A673 (cell line): ENCODE data around the gene TNFAIP8. TPM values are rescaled to one million over a fixed set of nuclear protein-coding genes. Genes with fewer than 3 reads are reported as not detected.

ENCODE experiments used
- BruUV-seq: library from RNA; stranded (reverse); fragments of 400-500 nt; replicated peaks from 2 replicates; lab custom pipeline; 2021; lab: Mats Ljungman, UMichigan
- CTCF ChIA-PET: fragments of 300-600 bp; sonication (Branson Sonifier 250); formaldehyde crosslinking; loops from one replicate; lab custom pipeline; 2022; ENCODE audit warnings: antibody characterized with exemption; lab: Charles Lee
- POLR2A ChIA-PET: fragments of 300-600 bp; sonication (Branson Sonifier 250); formaldehyde crosslinking; loops from one replicate; lab custom pipeline; 2022; ENCODE audit warnings: antibody characterized with exemption; ENCODE audit not compliant: low non-redundant PET; lab: Charles Lee
- DNase-seq: peaks from one replicate; pipeline ENCODE4 v3.0.0-alpha.2; 2015; ENCODE audit warnings: low spot score
- H3K27ac ChIP-seq: fragments of 200-600 bp; sonication (generic); 2 replicates; pipeline ENCODE4 v1.5.1; 2016; ENCODE audit warnings: mixed run types, low read depth, mild to moderate bottlenecking, mixed read lengths, antibody characterized with exemption, low read length; ENCODE audit not compliant: poor library complexity, severe bottlenecking
- H3K27me3 ChIP-seq: fragments of 200-600 bp; sonication (generic); replicated peaks from 2 replicates; pipeline ENCODE4 v1.6.1; 2017; ENCODE audit warnings: mixed run types, low read depth, mild to moderate bottlenecking, mixed read lengths, antibody characterized with exemption, low read length; ENCODE audit not compliant: insufficient read depth, poor library complexity
- H3K36me3 ChIP-seq: fragments of 200-600 bp; sonication (generic); 2 replicates; pipeline ENCODE4 v1.6.1; 2016; ENCODE audit warnings: mixed run types, mild to moderate bottlenecking, mixed read lengths, antibody characterized with exemption, low read length; ENCODE audit not compliant: insufficient read depth, poor library complexity, severe bottlenecking
- H3K4me1 ChIP-seq: fragments of 200-600 bp; sonication (generic); 2 replicates; pipeline ENCODE4 v1.6.1; 2017; ENCODE audit warnings: mixed run types, mild to moderate bottlenecking, mixed read lengths, antibody characterized with exemption, low read length; ENCODE audit not compliant: insufficient read depth, poor library complexity, severe bottlenecking
- H3K4me3 ChIP-seq: fragments of 200-600 bp; sonication (generic); 2 replicates; pipeline ENCODE4 v1.5.1; 2016; ENCODE audit warnings: low read depth, mixed run types, mild to moderate bottlenecking, mixed read lengths, low read length; ENCODE audit not compliant: poor library complexity, severe bottlenecking
- H3K9me3 ChIP-seq: fragments of 200-600 bp; sonication (generic); 2 replicates; pipeline ENCODE4 v1.6.1; 2016; ENCODE audit warnings: mixed run types, low read depth, mild to moderate bottlenecking, mixed read lengths, antibody characterized with exemption, low read length; ENCODE audit not compliant: poor library complexity, severe bottlenecking
- EZH2 ChIP-seq: fragments of 200-600 bp; sonication (generic); IDR thresholded peaks from 2 replicates; pipeline ENCODE4 v1.6.1; 2017; ENCODE audit warnings: borderline replicate concordance, low read depth, mild to moderate bottlenecking, mixed read lengths, antibody characterized with exemption, low read length; ENCODE audit not compliant: poor library complexity, severe bottlenecking
- intact Hi-C: fragments of 100-400 bp; cut with micrococcal nuclease; formaldehyde crosslinking; loops from one replicate; pipeline ENCODE4 v1.10.0; 2022; ENCODE audit not compliant: unreplicated experiment
- total RNA-seq: library from RNA; stranded (reverse); gene quantifications from 2 replicates; pipeline ENCODE4 v1.2.3, GENCODE V29; 2021
- TF ChIP-seq, protein P1 (sequence below): fragments of 300-800, 200-600 bp; sonication (generic); conservative IDR thresholded peaks from 2 replicates; pipeline ENCODE4 v1.5.1; 2017; ENCODE audit warnings: low read depth, mild to moderate bottlenecking, antibody characterized with exemption, low read length, moderate library complexity, mixed read lengths

Gene TNFAIP8
- total RNA-seq, 1 experiment from 2014 or later, result 6.8 TPM

DNA sequence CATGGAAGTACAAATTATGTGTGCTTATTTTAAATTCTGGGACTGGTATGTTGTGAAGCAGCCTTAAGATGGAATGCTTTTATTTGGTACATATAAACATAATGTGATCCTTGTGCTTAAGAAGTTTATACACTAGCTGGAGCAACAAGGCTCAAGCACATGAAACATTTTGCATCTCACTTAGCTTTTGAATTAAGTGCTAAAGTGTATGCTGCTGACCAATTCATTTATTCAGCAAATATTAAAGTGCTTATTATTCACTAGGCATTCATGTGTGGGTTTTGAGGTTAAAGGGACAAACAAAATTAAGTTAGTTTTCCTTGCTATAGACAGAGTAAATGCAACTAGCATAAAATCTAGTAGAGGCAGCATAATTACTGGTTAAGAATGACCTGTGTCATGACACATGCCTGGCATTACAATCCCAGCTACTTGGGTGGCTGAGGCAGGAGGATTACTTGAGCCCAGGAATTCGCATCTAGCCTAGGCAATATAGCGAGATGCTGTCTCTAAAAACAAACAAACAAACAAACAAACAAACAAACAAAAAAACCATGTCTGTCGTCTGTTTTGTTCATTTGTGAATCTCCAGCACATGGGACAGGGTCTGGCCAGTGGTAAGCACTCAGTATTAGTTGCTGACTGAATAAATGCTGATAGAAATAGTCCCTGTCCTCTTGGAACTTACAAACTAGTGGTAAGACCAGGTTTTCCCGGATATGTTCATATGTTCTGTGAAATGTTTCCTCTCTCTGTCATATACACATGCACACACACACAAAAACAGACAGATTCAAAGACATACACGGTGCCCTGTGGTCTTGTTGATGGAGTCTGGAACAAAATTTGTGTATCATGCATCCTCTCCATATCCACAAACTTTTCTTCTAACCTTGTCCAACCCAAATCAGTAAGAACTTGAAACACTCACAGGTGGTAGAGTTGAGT is 41.9 kb upstream of the TNFAIP8 start:
- TF ChIP-seq EZH2, result no peak
- TF ChIP-seq, protein P1, sequence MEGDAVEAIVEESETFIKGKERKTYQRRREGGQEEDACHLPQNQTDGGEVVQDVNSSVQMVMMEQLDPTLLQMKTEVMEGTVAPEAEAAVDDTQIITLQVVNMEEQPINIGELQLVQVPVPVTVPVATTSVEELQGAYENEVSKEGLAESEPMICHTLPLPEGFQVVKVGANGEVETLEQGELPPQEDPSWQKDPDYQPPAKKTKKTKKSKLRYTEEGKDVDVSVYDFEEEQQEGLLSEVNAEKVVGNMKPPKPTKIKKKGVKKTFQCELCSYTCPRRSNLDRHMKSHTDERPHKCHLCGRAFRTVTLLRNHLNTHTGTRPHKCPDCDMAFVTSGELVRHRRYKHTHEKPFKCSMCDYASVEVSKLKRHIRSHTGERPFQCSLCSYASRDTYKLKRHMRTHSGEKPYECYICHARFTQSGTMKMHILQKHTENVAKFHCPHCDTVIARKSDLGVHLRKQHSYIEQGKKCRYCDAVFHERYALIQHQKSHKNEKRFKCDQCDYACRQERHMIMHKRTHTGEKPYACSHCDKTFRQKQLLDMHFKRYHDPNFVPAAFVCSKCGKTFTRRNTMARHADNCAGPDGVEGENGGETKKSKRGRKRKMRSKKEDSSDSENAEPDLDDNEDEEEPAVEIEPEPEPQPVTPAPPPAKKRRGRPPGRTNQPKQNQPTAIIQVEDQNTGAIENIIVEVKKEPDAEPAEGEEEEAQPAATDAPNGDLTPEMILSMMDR, result no peak
- intact Hi-C loops, result no loop called here
- no peak overlapping the region for H3K27ac ChIP-seq
- BruUV-seq, result no TSS peak
- no peaks in the 10 kb centered on the region for H3K27me3 ChIP-seq
- no peaks in the 10 kb centered on the region for H3K36me3 ChIP-seq
- CTCF ChIA-PET, result no interaction called here
- no peak for DNase-seq
- POLR2A ChIA-PET, result no interaction called here
- no peaks in the 10 kb centered on the region for H3K9me3 ChIP-seq
- peaks cover 10% of the 10 kb centered on the region for H3K4me1 ChIP-seq
- H3K4me3 ChIP-seq, result no peak overlapping the region

DNA sequence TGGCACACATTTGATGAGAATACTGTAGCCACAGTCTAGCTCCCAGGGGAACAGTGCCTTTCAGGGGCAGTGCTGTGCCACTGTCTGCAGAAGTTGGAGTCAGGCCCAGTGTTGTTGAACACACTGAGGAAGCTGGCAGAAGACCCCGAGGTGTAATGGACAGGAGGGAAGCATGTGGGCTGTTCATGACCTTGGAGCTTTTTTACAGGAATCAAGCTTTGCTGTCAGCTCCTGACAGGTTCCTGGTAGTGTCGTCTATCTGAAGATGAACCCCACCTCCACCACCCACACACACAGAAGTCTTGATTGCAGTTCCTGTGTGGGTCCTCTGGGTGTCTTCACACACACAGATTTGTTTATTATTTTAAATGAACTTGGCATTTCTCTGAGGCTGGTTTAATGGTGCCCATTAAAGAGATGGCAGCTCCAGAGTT is 40.3 kb upstream of the TNFAIP8 start:
- ChIA-PET POLR2A (no interaction called here), CTCF (no interaction called here)
- TF ChIP-seq EZH2, result no peak
- TF ChIP-seq, protein P1, result peak; percentile 53
- H3K4me1 ChIP-seq, result peaks cover 10% of the 10 kb centered on the region
- no TSS peak for BruUV-seq
- no peaks in the 10 kb centered on the region for H3K36me3 ChIP-seq
- H3K27me3 ChIP-seq, result no peaks in the 10 kb centered on the region
- DNase-seq, result peak; percentile 61
- no peak overlapping the region for H3K4me3 ChIP-seq
- no peaks in the 10 kb centered on the region for H3K9me3 ChIP-seq
- H3K27ac ChIP-seq, result no peak overlapping the region
- intact Hi-C loops, result loop anchor here (5.0 kb wide), 1 partner anchor 97 kb away; no protein-coding TSS in a partner anchor

DNA sequence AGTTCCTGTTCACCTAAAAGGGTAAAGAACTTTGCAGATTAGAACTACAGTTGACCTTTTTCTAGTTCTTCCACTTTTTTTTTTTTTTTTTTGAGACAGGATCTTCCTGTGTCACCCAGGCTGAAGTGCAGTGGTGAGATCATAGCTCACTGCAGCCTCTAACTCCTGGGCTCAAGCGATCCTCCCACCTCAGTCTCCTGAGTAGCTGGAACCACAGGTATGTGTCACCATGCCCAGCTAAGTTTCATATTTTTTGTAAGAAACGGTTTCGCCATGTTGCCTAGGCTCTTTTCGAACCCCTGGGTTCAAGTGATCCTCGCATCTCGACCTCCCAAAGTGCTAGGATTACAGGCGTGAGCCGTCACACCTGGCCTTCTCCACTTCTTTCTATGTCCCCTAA is 39.7 kb upstream of the TNFAIP8 start:
- Histone ChIP-seq H3K27ac (no peak overlapping the region), H3K27me3 (no peaks in the 10 kb centered on the region), H3K36me3 (no peaks in the 10 kb centered on the region), H3K4me1 (peaks cover 10% of the 10 kb centered on the region), H3K4me3 (no peak overlapping the region), H3K9me3 (no peaks in the 10 kb centered on the region)
- intact Hi-C loops, result loop anchor here (5.0 kb wide), 1 partner anchor 96 kb away; no protein-coding TSS in a partner anchor
- CTCF ChIA-PET, result no interaction called here
- TF ChIP-seq, protein P1, result no peak
- TF ChIP-seq EZH2, result no peak
- no peak for DNase-seq
- POLR2A ChIA-PET, result no interaction called here
- no TSS peak for BruUV-seq
